GM18511 (cell line): ENCODE results near the gene SYDE1.

Experiments used
- ATAC-seq: cut with Tn5 transposase; IDR thresholded peaks from one replicate; pipeline ENCODE4 v1.9.1; 2021; ENCODE audit warnings: mild to moderate bottlenecking, moderate library complexity; ENCODE audit not compliant: unreplicated experiment

The SYDE1 gene

DNA sequence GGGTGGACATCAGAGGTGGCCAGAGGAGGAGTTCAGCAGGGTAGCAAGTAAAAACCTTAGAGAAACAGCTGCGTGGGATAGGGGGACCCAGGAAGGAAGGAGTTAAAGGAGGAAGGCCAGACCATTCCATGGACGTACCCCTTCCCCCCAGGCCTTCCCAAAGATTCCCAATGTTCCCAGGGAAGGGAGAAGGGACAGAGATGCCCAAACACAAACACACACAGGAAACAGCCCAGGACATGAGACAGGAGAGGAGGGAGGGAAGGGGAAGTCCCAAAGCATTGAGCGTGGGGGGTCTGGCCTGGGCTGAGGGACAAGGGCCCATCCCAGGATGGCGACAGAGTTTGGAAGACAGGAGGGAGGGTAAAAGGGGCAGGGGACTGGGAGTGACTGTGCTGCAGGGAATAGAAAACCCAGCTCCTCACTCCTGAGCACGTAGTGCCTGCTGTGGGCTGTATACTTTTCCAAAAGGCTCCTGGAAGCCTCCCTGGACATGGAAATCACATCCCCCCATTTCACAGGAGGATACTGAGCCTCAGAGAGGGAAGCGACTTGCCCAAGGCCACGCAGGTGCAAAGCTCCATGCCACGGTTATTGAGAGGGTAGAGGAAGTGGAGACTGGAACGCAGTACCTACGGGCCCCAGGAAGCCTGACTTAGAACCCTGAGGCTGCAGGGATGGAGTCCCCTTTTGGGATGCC, 1.1 kb downstream of the SYDE1 start:
- ATAC-seq = no peak

- no peak for ATAC-seq
These were observed 1.9 kb downstream of the SYDE1 start for GRCh38 chr19:15108845-15109767.

- ATAC-seq = no peak
These were observed 2.7 kb downstream of the SYDE1 start for GRCh38 chr19:15109768-15110417.

- no peak for ATAC-seq
These were observed 3.2 kb downstream of the SYDE1 start for GRCh38 chr19:15110418-15110815.

GRCh38 chr19:15111758-15112157, 4.6 kb downstream of the SYDE1 start:
- ATAC-seq = no peak

- ATAC-seq = no peak
These were observed 5.2 kb downstream of the SYDE1 start for GRCh38 chr19:15112385-15112784.

DNA sequence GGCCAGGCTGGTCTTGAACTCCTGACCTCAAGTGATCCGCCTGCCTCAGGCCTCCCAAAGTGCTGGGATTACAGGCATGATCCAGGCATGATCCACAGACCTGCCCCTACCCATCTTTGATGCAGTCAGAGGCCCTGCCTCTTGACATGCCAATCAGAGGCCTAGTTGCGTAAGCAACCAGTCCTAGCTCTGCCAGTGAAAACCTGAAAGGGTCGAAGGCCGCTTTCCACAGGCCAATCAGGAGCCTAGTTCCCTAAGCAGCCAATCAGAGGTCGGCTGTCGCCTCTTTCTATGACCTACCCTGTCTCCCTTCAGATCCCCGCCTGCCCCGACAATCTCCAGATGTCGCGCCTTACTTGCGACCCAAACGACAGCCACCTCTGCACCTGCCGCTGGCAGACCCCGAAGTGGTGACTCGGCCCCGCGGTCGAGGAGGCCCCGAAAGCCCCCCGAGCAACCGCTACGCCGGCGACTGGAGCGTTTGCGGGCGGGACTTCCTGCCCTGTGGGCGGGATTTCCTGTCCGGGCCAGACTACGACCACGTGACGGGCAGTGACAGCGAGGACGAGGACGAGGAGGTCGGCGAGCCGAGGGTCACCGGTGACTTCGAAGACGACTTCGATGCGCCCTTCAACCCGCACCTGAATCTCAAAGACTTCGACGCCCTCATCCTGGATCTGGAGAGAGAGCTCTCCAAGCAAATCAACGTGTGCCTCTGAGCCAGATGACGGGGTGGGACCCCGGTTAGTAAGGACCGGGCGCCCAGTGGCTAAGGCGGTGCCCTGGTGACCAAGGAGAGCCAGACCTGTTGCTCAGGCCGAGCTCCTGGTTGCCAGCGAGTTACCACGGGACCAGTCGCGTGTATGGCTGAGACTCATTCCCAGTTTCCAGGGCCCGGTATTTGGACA, 6.3 kb downstream of the SYDE1 start:
- no peak for ATAC-seq

GRCh38 chr19:15114153-15114540, 6.9 kb downstream of the SYDE1 start:
- ATAC-seq = no peak

DNA sequence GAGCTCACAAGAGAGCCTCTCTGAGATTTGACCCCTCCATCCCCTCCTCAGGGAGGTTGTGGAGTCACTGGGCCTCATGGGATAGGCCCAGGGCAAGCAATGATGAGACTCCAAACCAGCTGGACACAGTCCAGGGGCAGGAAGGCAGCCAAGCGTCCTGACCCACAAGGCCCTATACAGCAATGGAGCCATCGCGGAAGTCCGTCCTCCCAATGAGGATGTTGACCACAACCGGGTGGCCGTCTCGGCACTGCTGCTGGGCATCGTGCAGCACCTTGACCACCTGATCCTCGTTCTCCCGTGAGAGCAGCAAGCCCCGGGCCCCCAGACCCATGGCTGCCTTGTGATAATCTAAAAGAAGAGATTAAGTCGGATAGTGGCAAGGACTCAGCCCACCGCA, 7.9 kb downstream of the SYDE1 start:
- ATAC-seq = no peak

GRCh38 chr19:15115762-15116615, 8.8 kb downstream of the SYDE1 start:
- no peak for ATAC-seq

DNA sequence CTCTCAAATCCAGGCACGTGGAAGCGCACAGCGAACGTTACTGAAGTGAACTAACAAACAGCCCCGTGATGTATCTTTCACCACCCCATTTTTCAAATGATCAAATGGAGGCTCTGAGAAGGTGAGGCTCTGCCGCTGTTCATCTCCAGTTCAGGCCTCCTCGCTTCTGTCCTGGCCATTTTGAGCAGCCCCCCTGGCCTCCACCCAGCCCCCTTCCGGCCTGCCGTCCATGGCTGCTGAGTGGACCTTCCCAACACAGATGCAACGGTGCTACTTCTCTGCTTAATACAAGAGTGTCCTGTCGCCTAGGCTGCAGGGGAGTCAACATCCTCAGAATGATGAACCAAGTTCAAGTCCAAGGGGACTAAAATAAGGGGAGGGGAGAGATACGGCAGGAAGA, 9.7 kb downstream of the SYDE1 start:
- no peak for ATAC-seq

- no peak for ATAC-seq
These were observed 11.0 kb downstream of the SYDE1 start for GRCh38 chr19:15118248-15118647.

DNA sequence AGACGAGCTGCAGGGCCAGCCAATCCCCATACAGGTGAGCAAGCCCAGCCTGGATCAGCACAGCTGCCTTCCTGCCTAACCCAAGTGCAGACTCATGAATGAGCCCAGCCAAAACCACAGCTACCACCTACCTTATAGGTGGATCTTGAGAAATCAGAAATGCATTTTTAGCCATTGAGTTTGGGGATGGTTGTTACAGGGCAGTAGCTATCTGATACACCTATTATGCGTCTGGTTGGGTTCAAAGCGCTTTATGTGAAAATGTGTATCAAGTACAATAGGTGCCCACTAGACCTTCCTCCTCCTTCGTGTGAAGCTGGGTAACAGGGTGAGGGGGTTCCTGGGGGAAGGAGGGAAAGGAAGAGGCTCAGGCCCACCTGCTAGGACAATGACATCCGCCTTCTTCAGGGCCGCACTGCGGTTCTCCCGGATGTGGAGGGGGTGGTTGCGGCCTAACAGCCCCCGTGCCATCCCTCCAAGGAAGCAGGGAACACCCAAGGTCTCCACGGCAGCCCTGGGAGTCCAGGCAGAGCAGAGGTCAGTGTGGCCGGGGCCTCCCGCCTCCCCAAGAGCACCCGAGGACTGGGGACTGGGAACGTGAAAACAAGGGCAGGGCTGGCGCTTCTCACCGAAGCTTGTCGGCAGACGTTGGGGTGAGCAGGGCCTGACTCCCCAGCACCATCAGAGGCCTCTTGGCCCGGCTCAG, 11.7 kb downstream of the SYDE1 start:
- no peak for ATAC-seq

DNA sequence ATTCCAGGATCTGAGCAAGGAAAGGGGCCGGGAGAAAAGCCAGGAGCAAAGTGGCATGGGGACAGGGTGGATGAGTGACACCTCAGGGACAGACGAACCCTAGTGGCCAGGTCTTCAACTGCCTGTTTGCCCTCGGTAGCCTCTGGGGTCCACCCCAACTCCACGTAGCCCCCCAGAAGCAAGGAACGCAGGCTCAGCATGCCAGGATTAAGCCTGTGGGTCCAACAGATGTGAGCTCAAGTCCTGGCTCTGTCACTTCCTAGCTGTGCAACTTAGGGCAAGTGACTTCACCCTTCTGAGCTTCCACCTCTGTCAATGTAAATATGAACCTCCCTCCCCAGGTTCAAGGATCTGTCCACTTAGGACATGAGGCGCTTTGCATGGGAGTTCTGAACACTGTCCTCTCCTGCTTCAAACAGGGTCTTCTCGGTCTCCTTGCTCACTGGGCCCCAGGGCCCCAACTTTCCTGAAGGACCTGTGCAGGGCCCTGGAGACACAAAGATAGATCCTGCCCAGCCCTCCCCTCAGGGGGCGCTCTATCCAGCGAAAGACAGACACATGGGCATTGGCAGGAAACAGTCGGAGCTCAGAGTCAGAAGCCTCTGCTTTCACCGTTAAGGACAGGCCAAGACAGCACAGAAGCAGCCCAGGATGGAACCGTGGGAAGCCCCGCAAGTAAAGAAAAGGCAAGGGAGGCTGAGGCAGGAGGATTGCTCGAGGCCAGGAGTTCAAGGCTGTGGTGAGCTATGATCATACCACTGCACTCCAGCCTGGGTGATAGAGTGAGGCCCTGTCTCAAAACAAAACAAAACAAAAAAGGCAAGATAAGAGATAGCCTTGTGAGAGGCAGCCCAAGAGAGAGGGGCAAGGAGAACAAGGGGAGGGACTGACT, 13.2 kb downstream of the SYDE1 start:
- ATAC-seq = no peak

- no peak for ATAC-seq
These were observed 15.3 kb downstream of the SYDE1 start for GRCh38 chr19:15122331-15123030.

DNA sequence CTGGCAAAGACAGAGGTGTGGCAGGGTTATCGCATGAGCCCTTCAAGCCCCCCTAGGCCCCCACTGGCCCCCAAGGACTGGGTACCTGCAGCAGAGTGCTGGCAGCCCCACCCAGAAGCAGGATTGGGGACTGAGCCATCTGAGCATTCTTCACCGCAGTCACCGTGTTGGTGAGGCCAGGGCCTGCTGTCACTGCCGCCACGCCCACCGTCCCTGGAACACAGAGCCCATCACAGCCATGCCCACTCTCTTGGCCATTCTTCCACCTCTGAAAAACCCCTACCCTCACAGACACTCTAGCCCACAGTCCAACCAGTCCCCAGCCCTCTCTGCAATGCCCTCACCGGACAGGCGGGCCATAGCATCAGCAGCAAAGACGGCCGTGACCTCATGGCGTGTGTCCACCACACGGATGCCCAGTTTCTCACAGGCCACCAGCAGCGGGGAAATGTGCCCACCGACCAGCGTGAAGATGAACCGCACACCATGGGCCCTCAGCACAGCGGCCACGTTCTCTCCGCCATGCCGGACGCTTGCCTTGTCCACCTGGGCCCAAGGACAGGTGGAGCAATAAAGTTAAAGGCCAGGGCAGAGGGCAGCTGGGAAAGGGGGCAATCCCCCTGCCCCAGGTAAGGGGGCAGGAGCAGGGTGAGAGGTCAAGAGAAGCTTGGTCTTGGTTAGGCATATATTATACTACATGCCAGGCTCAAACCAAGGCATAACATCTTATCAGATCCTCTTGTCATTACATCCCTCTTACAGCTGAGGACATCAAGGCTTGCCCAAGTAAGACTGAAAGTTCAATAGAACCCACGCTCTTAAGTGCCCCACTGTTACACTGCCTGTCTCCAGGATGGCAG, 16.1 kb downstream of the SYDE1 start:
- ATAC-seq = no peak

DNA sequence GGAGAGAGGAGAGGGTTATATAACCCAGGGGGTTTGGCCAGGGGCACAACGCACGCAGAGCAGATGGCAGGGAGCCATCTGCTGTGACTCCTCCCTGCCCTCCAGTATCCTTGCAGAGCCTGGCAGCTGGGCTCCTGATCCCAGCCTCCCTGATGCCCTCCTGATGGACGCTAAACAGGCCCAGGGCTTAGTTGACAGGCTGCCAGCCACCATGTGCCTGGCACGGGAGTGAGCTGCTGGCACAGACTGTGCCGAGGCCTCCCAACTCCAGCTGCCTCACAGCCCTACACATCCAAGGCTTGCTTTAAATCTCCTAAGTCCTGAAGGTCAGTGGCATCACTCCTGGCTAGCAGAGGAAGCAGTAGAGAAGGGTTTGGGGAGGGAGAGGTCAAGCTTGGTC, 16.7 kb downstream of the SYDE1 start:
- no peak for ATAC-seq
